Astrocyte (in vitro differentiated cells and primary cell): ENCODE data around the gene CYTH3. TPM values are rescaled to one million over a fixed set of nuclear protein-coding genes. Genes with fewer than 3 reads are reported as not detected.

Source experiments
- DNase-seq: peaks from one replicate; pipeline ENCODE4 v3.0.0-alpha.2; 2010; ENCODE audit warnings: low read depth
- FAIRE-seq: peaks from 2 replicates; lab custom pipeline; 2011; peaks lifted over from hg19 to GRCh38; lab: Jason Lieb, UNC
- H2AFZ ChIP-seq: 2 replicates; pipeline ENCODE4 v1.6.0; 2012; ENCODE audit warnings: low read depth, low read length, inconsistent platforms
- H3K27ac ChIP-seq: 2 replicates; pipeline ENCODE4 v1.5.1; 2011; ENCODE audit warnings: low read depth, low read length, inconsistent platforms
- H3K27me3 ChIP-seq: 2 replicates; pipeline ENCODE4 v1.6.0; 2011; ENCODE audit warnings: low read length, inconsistent platforms; ENCODE audit not compliant: insufficient read depth
- H3K36me3 ChIP-seq: 2 replicates; pipeline ENCODE4 v1.5.1; 2011; ENCODE audit warnings: low read length, inconsistent platforms; ENCODE audit not compliant: insufficient read depth
- H3K4me1 ChIP-seq: 2 replicates; pipeline ENCODE4 v1.5.1; 2011; ENCODE audit warnings: low read length, inconsistent platforms; ENCODE audit not compliant: insufficient read depth
- H3K4me2 ChIP-seq: 2 replicates; pipeline ENCODE4 v1.6.0; 2012; ENCODE audit warnings: low read length, inconsistent platforms
- H3K4me3 ChIP-seq: 2 replicates; pipeline ENCODE4 v1.5.1; 2011; ENCODE audit warnings: low read depth, mild to moderate bottlenecking, low read length, inconsistent platforms; ENCODE audit not compliant: insufficient read depth
- H3K79me2 ChIP-seq: 2 replicates; pipeline ENCODE4 v1.6.0; 2012; ENCODE audit warnings: mild to moderate bottlenecking, low read length, inconsistent platforms; ENCODE audit not compliant: insufficient read depth
- H3K9ac ChIP-seq: 2 replicates; pipeline ENCODE4 v1.6.0; 2012; ENCODE audit warnings: mild to moderate bottlenecking, low read length, inconsistent platforms
- H3K9me3 ChIP-seq: 2 replicates; pipeline ENCODE4 v1.5.1; 2012; ENCODE audit warnings: low read depth, mild to moderate bottlenecking, low read length, inconsistent platforms; ENCODE audit not compliant: insufficient read depth
- H4K20me1 ChIP-seq: 2 replicates; pipeline ENCODE4 v1.6.0; 2012; ENCODE audit warnings: low read length, inconsistent platforms; ENCODE audit not compliant: insufficient read depth
- H3K27ac Mint-ChIP-seq: one replicate; pipeline ENCODE4 v1.8.0; 2021; ENCODE audit warnings: mild to moderate bottlenecking, mixed read lengths; ENCODE audit not compliant: unreplicated experiment
- H3K27me3 Mint-ChIP-seq: one replicate; pipeline ENCODE4 v1.8.0; 2021; ENCODE audit warnings: low read depth, mixed read lengths; ENCODE audit not compliant: unreplicated experiment
- H3K36me3 Mint-ChIP-seq: one replicate; pipeline ENCODE4 v1.8.0; 2021; ENCODE audit warnings: low read depth, mixed read lengths; ENCODE audit not compliant: unreplicated experiment
- H3K4me1 Mint-ChIP-seq: one replicate; pipeline ENCODE4 v1.8.0; 2021; ENCODE audit warnings: low read depth, mixed read lengths; ENCODE audit not compliant: unreplicated experiment
- H3K4me3 Mint-ChIP-seq: one replicate; pipeline ENCODE4 v1.8.0; 2021; ENCODE audit warnings: mild to moderate bottlenecking, moderate library complexity, mixed read lengths; ENCODE audit not compliant: unreplicated experiment
- H3K9me3 Mint-ChIP-seq: one replicate; pipeline ENCODE4 v1.8.0; 2021; ENCODE audit warnings: mild to moderate bottlenecking, mixed read lengths; ENCODE audit not compliant: unreplicated experiment
- CTCF ChIP-seq: IDR thresholded peaks from 2 replicates; pipeline ENCODE4 v1.5.1; 2011; ENCODE audit warnings: low read depth, mild to moderate bottlenecking, inconsistent platforms, low read length, moderate library complexity; ENCODE audit not compliant: insufficient read depth
- EZH2 ChIP-seq: IDR thresholded peaks from 2 replicates; pipeline ENCODE4 v1.6.1; 2012; ENCODE audit warnings: mild to moderate bottlenecking, low read length, inconsistent platforms; ENCODE audit not compliant: insufficient read depth
- total RNA-seq: library from RNA; stranded (reverse); gene quantifications from 2 replicates; pipeline ENCODE4 v1.2.1, GENCODE V29; 2021

CYTH3 gene
- total RNA-seq, 1 donor from 2014 or later, result 29.3 TPM

GRCh38 chr7:6186577-6186976 is 85.8 kb downstream of the CYTH3 start:
- Histone ChIP-seq H3K4me2 (no peak overlapping the region), H3K9ac (no peak overlapping the region), H3K79me2 (peaks cover 7% of the 10 kb centered on the region), H3K4me3 (no peak overlapping the region), H3K27ac (no peak overlapping the region), H3K36me3 (peaks cover 10% of the 10 kb centered on the region), H3K9me3 (no peaks in the 10 kb centered on the region), H3K4me1 (no peaks in the 10 kb centered on the region), H4K20me1 (peaks cover 20% of the 10 kb centered on the region), H2AFZ (no peak overlapping the region), H3K27me3 (no peaks in the 10 kb centered on the region)
- Mint-ChIP-seq H3K4me3 (no peak overlapping the region), H3K27ac (no peak overlapping the region), H3K9me3 (no peaks in the 10 kb centered on the region), H3K36me3 (peaks cover 22% of the 10 kb centered on the region), H3K4me1 (no peaks in the 10 kb centered on the region), H3K27me3 (no peaks in the 10 kb centered on the region)
- DNase-seq (no peak), FAIRE-seq (no peak)
- TF ChIP-seq EZH2 (no peak), CTCF (no peak)

- Histone ChIP-seq H3K4me3 (no peak overlapping the region), H3K4me2 (no peak overlapping the region), H3K27me3 (no peaks in the 10 kb centered on the region), H3K36me3 (peaks cover 6% of the 10 kb centered on the region), H3K4me1 (no peaks in the 10 kb centered on the region), H3K79me2 (no peaks in the 10 kb centered on the region), H3K27ac (no peak overlapping the region), H3K9me3 (no peaks in the 10 kb centered on the region), H4K20me1 (peaks cover 14% of the 10 kb centered on the region), H2AFZ (no peak overlapping the region), H3K9ac (no peak overlapping the region)
- DNase-seq (no peak), FAIRE-seq (no peak)
- H3K4me3 Mint-ChIP-seq, result no peak overlapping the region
- H3K36me3 Mint-ChIP-seq, result peaks cover 18% of the 10 kb centered on the region
- H3K27me3 Mint-ChIP-seq, result no peaks in the 10 kb centered on the region
- TF ChIP-seq CTCF (no peak), EZH2 (no peak)
- H3K9me3 Mint-ChIP-seq, result no peaks in the 10 kb centered on the region
- peaks cover under 1% of the 10 kb centered on the region for H3K4me1 Mint-ChIP-seq
- no peak overlapping the region for H3K27ac Mint-ChIP-seq
Measured at GRCh38 chr7:6182993-6183392, 89.4 kb downstream of the CYTH3 start.

- H3K9me3 ChIP-seq, result no peaks in the 10 kb centered on the region
- H3K36me3 ChIP-seq, result peaks cover 7% of the 10 kb centered on the region
- H3K4me2 ChIP-seq, result no peak overlapping the region
- H3K4me3 ChIP-seq, result no peak overlapping the region
- no peak for FAIRE-seq
- H3K4me3 Mint-ChIP-seq, result no peak overlapping the region
- peaks cover 1% of the 10 kb centered on the region for H3K4me1 Mint-ChIP-seq
- no peak overlapping the region for H3K9ac ChIP-seq
- DNase-seq, result no peak
- peaks cover 19% of the 10 kb centered on the region for H3K36me3 Mint-ChIP-seq
- no peak for TF ChIP-seq EZH2
- TF ChIP-seq CTCF, result no peak
- no peaks in the 10 kb centered on the region for H3K4me1 ChIP-seq
- H3K27me3 Mint-ChIP-seq, result no peaks in the 10 kb centered on the region
- H3K27ac ChIP-seq, result no peak overlapping the region
- H3K79me2 ChIP-seq, result no peaks in the 10 kb centered on the region
- H3K9me3 Mint-ChIP-seq, result no peaks in the 10 kb centered on the region
- peaks cover 14% of the 10 kb centered on the region for H4K20me1 ChIP-seq
- H2AFZ ChIP-seq, result no peak overlapping the region
- no peak overlapping the region for H3K27ac Mint-ChIP-seq
- no peaks in the 10 kb centered on the region for H3K27me3 ChIP-seq
Measured at GRCh38 chr7:6181136-6181535, 91.3 kb downstream of the CYTH3 start.
